ENCODE measurements around the gene KRT73. TPM values are rescaled to one million over a fixed set of nuclear protein-coding genes. Genes with fewer than 3 reads are reported as not detected.

Gene KRT73
- total and polyA plus RNA-seq, 2 donors (not counting 3 experiments of a cell fraction or from before 2014, with no cell fraction given) = not detected

DNA sequence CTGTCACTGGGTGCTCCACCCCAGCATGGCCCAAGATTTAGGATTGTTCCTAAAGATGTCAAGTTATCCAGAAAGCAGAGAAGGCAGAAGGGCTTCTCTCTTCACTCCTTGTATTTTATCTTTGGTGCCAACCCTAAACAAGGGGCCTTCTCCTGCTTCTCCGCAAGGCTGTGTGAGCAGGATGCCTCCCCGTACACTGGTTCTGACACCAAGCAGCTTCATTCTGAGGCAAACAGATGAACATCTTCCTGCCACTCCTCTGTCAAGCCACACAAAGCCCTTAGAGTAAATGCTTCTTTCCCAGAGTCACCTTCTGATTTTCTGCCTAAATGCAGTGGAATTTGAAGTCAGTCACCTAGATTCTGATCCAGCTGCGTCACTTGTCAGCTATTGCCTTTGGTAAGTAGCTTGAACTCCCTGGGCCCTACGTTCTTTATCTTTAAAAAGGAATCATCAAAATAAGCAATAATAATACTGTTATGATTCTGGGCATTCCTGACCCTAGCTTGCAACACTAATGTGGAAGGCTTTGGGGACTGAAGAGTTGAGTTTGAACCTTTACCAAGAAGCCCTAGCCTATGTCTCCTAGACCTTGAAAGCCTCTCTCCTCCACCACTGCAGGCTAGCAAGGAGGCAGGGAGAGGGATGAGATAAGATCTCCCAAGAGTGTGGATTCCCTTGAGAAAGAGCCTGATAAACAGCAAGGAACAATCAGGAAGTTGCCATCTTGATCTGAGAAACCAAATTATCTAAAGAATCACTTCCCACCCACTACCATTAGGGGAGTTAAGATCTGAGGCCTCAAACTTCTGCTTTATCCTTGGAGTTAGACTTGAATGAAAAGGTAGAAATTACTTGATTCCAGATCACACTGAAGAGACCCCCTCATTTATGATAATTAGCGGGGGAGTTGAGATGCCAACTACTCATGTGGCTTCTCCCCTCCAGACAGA is 5.7 kb downstream of the KRT73 start:
- H3K9me1 ChIP-seq (replicated peaks; ENCODE audit: control insufficient read depth, extremely low read depth, insufficient read depth, low read length) = no peaks in the 10 kb centered on the region
- no peaks in the 10 kb centered on the region for H3K9me3 ChIP-seq (replicated peaks; ENCODE audit: control insufficient read depth, insufficient read depth, low read length)
- POLR2A ChIA-PET = no interaction called here
- peaks cover 0 to 3% of the 10 kb centered on the region in 2 experiments for H3K27me3 ChIP-seq (ENCODE audit: control insufficient read depth in 2 of 2, insufficient read depth in 2 of 2, low read length in 2 of 2)
- no peaks in the 10 kb centered on the region for H3K36me3 ChIP-seq (ENCODE audit: control insufficient read depth in 2 of 2, extremely low read depth in 1 of 2, insufficient read depth in 2 of 2, low read length in 2 of 2)
- no peak overlapping the region for H3K4me2 ChIP-seq (ENCODE audit: insufficient read depth, low read length)
- no peak overlapping the region for H3K27ac ChIP-seq (ENCODE audit: insufficient read depth, low read depth, low read length)
- no peaks in the 10 kb centered on the region for H3K4me1 ChIP-seq (ENCODE audit: control insufficient read depth, extremely low read depth, insufficient read depth, low read length)
- H2AFZ ChIP-seq (ENCODE audit: low read depth, low read length) = no peak overlapping the region
- H3K9ac ChIP-seq (replicated peaks; ENCODE audit: extremely low read depth, insufficient read depth, low read length) = no peak overlapping the region
- dilution Hi-C loops (cut with MboI; ENCODE audit: extremely low pct_ligation_motif_present, low sequenced_read_pairs) = no loop called here
- TF ChIP-seq MYC (IDR thresholded peaks at IDR 0.05; ENCODE audit: low read depth, low read length) = no peak
- TF ChIP-seq, protein P1, sequence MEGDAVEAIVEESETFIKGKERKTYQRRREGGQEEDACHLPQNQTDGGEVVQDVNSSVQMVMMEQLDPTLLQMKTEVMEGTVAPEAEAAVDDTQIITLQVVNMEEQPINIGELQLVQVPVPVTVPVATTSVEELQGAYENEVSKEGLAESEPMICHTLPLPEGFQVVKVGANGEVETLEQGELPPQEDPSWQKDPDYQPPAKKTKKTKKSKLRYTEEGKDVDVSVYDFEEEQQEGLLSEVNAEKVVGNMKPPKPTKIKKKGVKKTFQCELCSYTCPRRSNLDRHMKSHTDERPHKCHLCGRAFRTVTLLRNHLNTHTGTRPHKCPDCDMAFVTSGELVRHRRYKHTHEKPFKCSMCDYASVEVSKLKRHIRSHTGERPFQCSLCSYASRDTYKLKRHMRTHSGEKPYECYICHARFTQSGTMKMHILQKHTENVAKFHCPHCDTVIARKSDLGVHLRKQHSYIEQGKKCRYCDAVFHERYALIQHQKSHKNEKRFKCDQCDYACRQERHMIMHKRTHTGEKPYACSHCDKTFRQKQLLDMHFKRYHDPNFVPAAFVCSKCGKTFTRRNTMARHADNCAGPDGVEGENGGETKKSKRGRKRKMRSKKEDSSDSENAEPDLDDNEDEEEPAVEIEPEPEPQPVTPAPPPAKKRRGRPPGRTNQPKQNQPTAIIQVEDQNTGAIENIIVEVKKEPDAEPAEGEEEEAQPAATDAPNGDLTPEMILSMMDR (IDR thresholded peaks at IDR 0.05; ENCODE audit: extremely low read depth in 1 of 2, insufficient read depth in 1 of 2, low read depth in 1 of 2, low read length in 2 of 2) = no peak
- TF ChIP-seq POLR2A (IDR thresholded peaks at IDR 0.05; ENCODE audit: low read depth, low read length) = no peak
- TF ChIP-seq FOS (IDR thresholded peaks at IDR 0.05; ENCODE audit: borderline replicate concordance, insufficient read depth, low read length) = no peak
- intact Hi-C loops (cut with micrococcal nuclease) = no loop called here
- BruUV-seq (replicated peaks) = no TSS peak
- H3K79me2 ChIP-seq (ENCODE audit: control insufficient read depth, insufficient read depth, low read length) = no peaks in the 10 kb centered on the region
- H3K4me3 ChIP-seq (replicated peaks in 1 of 3; ENCODE audit: insufficient read depth in 1 of 3, low read depth in 1 of 3, low read length in 3 of 3) = no peak overlapping the region
- H4K20me1 ChIP-seq (replicated peaks; ENCODE audit: control insufficient read depth, extremely low read depth, insufficient read depth, low read length) = no peaks in the 10 kb centered on the region
- DNase-seq (ENCODE audit: low read depth, low spot score) = no peak
- no peak for FAIRE-seq
- CTCF ChIA-PET = interaction anchor here (1.1 to 1.2 kb wide), 2 partner anchors 258 to 267 kb away, joined by 3 to 4 read pairs; no protein-coding TSS in a partner anchor

DNA sequence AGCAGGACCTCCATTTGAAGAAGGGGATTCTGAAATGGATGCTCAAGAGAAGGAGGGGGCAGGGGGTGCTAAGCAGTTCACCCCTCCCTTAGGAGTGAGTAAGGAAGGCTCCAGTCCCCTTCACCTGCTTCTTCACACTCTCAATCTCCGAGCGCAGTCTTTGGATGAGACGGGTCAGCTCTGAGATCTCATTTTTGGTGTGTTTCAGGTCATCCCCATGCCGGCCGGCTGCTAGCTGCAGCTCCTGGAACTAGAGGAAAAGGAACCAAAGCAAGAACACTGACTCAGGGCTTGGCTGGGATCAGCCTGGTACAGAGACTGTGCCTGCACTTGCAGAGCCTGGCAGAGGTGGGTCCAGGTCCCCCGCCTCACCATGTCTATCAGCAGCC is 7.3 kb downstream of the KRT73 start:
- ChIA-PET POLR2A (no interaction called here), CTCF (interaction anchor here (1.1 to 1.6 kb wide), 3 partner anchors 36 to 260 kb away, joined by 3 to 4 read pairs (median 4); no protein-coding TSS in a partner anchor)
- FAIRE-seq = no peak
- BruUV-seq (replicated peaks) = no TSS peak
- H4K20me1 ChIP-seq (replicated peaks; ENCODE audit: control insufficient read depth, extremely low read depth, insufficient read depth, low read length) = no peaks in the 10 kb centered on the region
- H3K4me2 ChIP-seq (ENCODE audit: insufficient read depth, low read length) = no peak overlapping the region
- no peak overlapping the region for H2AFZ ChIP-seq (ENCODE audit: low read depth, low read length)
- no peak overlapping the region for H3K27ac ChIP-seq (ENCODE audit: insufficient read depth, low read depth, low read length)
- H3K9ac ChIP-seq (replicated peaks; ENCODE audit: extremely low read depth, insufficient read depth, low read length) = no peak overlapping the region
- no peaks in the 10 kb centered on the region for H3K9me3 ChIP-seq (replicated peaks; ENCODE audit: control insufficient read depth, insufficient read depth, low read length)
- no peak for DNase-seq (ENCODE audit: low read depth, low spot score)
- no peaks in the 10 kb centered on the region for H3K36me3 ChIP-seq (ENCODE audit: control insufficient read depth in 2 of 2, extremely low read depth in 1 of 2, insufficient read depth in 2 of 2, low read length in 2 of 2)
- intact Hi-C loops (cut with micrococcal nuclease) (no loop called here), dilution Hi-C loops (cut with MboI; ENCODE audit: extremely low pct_ligation_motif_present, low sequenced_read_pairs) (no loop called here)
- no peaks in the 10 kb centered on the region for H3K4me1 ChIP-seq (ENCODE audit: control insufficient read depth, extremely low read depth, insufficient read depth, low read length)
- H3K27me3 ChIP-seq (ENCODE audit: control insufficient read depth in 2 of 2, insufficient read depth in 2 of 2, low read length in 2 of 2) = peaks cover 0 to 3% of the 10 kb centered on the region in 2 experiments
- TF ChIP-seq, protein P1 (IDR thresholded peaks at IDR 0.05; ENCODE audit: extremely low read depth in 1 of 2, insufficient read depth in 1 of 2, low read depth in 1 of 2, low read length in 2 of 2) = no peak
- TF ChIP-seq MAX (IDR thresholded peaks at IDR 0.05; ENCODE audit: insufficient read depth, insufficient read length) (no peak), POLR2AphosphoS5 (IDR thresholded peaks at IDR 0.05; ENCODE audit: insufficient read depth, low read depth, low read length) (no peak), MYC (IDR thresholded peaks at IDR 0.05; ENCODE audit: low read depth, low read length) (no peak), FOS (IDR thresholded peaks at IDR 0.05; ENCODE audit: borderline replicate concordance, insufficient read depth, low read length) (no peak), JUN (IDR thresholded peaks at IDR 0.05; ENCODE audit: borderline replicate concordance, insufficient read depth, insufficient read length, low read depth) (no peak), GATA2 (IDR thresholded peaks at IDR 0.05; ENCODE audit: insufficient read depth, insufficient read length, low read depth, low read length) (no peak), EZH2 (IDR thresholded peaks at IDR 0.05; ENCODE audit: borderline replicate concordance, low read depth, low read length, severe bottlenecking) (no peak), POLR2A (IDR thresholded peaks at IDR 0.05; ENCODE audit: low read depth, low read length) (no peak)
- no peaks in the 10 kb centered on the region for H3K9me1 ChIP-seq (replicated peaks; ENCODE audit: control insufficient read depth, extremely low read depth, insufficient read depth, low read length)
- no peaks in the 10 kb centered on the region for H3K79me2 ChIP-seq (ENCODE audit: control insufficient read depth, insufficient read depth, low read length)
- no peak overlapping the region for H3K4me3 ChIP-seq (replicated peaks in 1 of 3; ENCODE audit: insufficient read depth in 1 of 3, low read depth in 1 of 3, low read length in 3 of 3)
